ENCODE measurements around the gene RHPN2. TPM values are rescaled to one million over a fixed set of nuclear protein-coding genes. Genes with fewer than 3 reads are reported as not detected.
"Not testable (repeated sequence)": the region's sequence is repeated elsewhere in the genome, so short reads cannot be mapped to it uniquely, and the experiment has no call there.

The RHPN2 gene
- total RNA-seq, 2 experiments from 2014 or later, result 3.5 to 3.9 TPM

- ChIA-PET CTCF (no interaction called here), POLR2A (no interaction called here)
Measured at GRCh38 chr19:33071887-33072286, 7.2 kb upstream of the RHPN2 start.

- ChIA-PET CTCF (no interaction called here), POLR2A (interaction anchor here (1.0 kb wide), 1 partner anchor 15 kb away, joined by 5 read pairs; no protein-coding TSS in a partner anchor)
Measured at GRCh38 chr19:33067121-33067520, 2.4 kb upstream of the RHPN2 start.

GRCh38 chr19:33066543-33066942, 1.9 kb upstream of the RHPN2 start:
- ChIA-PET CTCF (no interaction called here), POLR2A (interaction anchor here (1.0 kb wide), 1 partner anchor 14 kb away, joined by 5 read pairs; no protein-coding TSS in a partner anchor)

GRCh38 chr19:33064458-33064791, 263 bp downstream of the RHPN2 start:
- ChIA-PET POLR2A (interaction anchor here (0.5 kb wide), 1 partner anchor 317 kb away, joined by 3 read pairs; no protein-coding TSS in a partner anchor), CTCF (interaction anchor here (1.4 kb wide), 1 partner anchor 13 kb away, joined by 3 read pairs; no protein-coding TSS in a partner anchor)

- ChIA-PET CTCF (no interaction called here), POLR2A (no interaction called here)
Measured at GRCh38 chr19:33063753-33064457, 783 bp downstream of the RHPN2 start.

GRCh38 chr19:33063356-33063752, 1.3 kb downstream of the RHPN2 start:
- POLR2A ChIA-PET, result no interaction called here
- CTCF ChIA-PET, result no interaction called here

GRCh38 chr19:33062902-33063301, 1.8 kb downstream of the RHPN2 start:
- ChIA-PET POLR2A (no interaction called here), CTCF (no interaction called here)

GRCh38 chr19:33060586-33060985, 4.1 kb downstream of the RHPN2 start:
- ChIA-PET CTCF (no interaction called here), POLR2A (interaction anchor here (0.6 kb wide), 1 partner anchor 688 kb away, joined by 4 read pairs; no protein-coding TSS in a partner anchor)

GRCh38 chr19:33055718-33056117, 9.0 kb downstream of the RHPN2 start:
- ChIA-PET CTCF (no interaction called here), POLR2A (no interaction called here)

- ChIA-PET POLR2A (no interaction called here), CTCF (interaction anchor here (0.7 kb wide), 1 partner anchor 818 kb away, joined by 3 read pairs; no protein-coding TSS in a partner anchor)
Measured at GRCh38 chr19:33054623-33055022, 10.1 kb downstream of the RHPN2 start.

GRCh38 chr19:33052352-33052972, 12.2 kb downstream of the RHPN2 start:
- CTCF ChIA-PET, result no interaction called here
- POLR2A ChIA-PET, result interaction anchor here (0.9 kb wide), 1 partner anchor 14 kb away, joined by 5 read pairs; no protein-coding TSS in a partner anchor

GRCh38 chr19:33050110-33050509, 14.6 kb downstream of the RHPN2 start:
- ChIA-PET CTCF (no interaction called here), POLR2A (no interaction called here)

GRCh38 chr19:33048806-33049676, 15.6 kb downstream of the RHPN2 start:
- ChIA-PET POLR2A (no interaction called here), CTCF (no interaction called here)

- ChIA-PET POLR2A (no interaction called here), CTCF (no interaction called here)
Measured at GRCh38 chr19:33047422-33047821, 17.3 kb downstream of the RHPN2 start.

GRCh38 chr19:33041828-33042160, 22.9 kb downstream of the RHPN2 start:
- CTCF ChIA-PET, POLR2A ChIA-PET: not testable (repeated sequence)

GRCh38 chr19:33040994-33041827, 23.5 kb downstream of the RHPN2 start:
- POLR2A ChIA-PET, result no interaction called here
- CTCF ChIA-PET, result no interaction called here

- ChIA-PET POLR2A (no interaction called here), CTCF (interaction anchor here (1.2 kb wide), 1 partner anchor 425 kb away, joined by 4 read pairs; no protein-coding TSS in a partner anchor)
Measured at GRCh38 chr19:33039815-33040214, 24.9 kb downstream of the RHPN2 start.

GRCh38 chr19:33039108-33039599, 25.5 kb downstream of the RHPN2 start:
- ChIA-PET CTCF (interaction anchor here (1.2 kb wide), 1 partner anchor 424 kb away, joined by 4 read pairs; no protein-coding TSS in a partner anchor), POLR2A (no interaction called here)

- POLR2A ChIA-PET, result not testable (repeated sequence)
Measured at GRCh38 chr19:33037168-33038025, 27.3 kb downstream of the RHPN2 start.

More at GRCh38 chr19:33037168-33038025, 27.3 kb downstream of the RHPN2 start:
- CTCF ChIA-PET, result not testable (repeated sequence)

Measured in activated CD8-positive, alpha-beta memory T cell treated with anti-CD3 and anti-CD28 coated beads for 36 hours (primary cell).